Dendritic cell treated with granulocyte-macrophage colony-stimulating factor and Interleukin-4, amounts not matched to agents 40 ng/mL and 50 ng/mL, for 4 days (primary cell): Measurements from ENCODE around the gene APOC4.

Experiments used
- H3K27ac Mint-ChIP-seq: one replicate; pipeline ENCODE4 v1.8.0; 2022; ENCODE audit warnings: mild to moderate bottlenecking, mixed read lengths
- H3K27me3 Mint-ChIP-seq: one replicate; pipeline ENCODE4 v1.8.0; 2022; ENCODE audit warnings: mild to moderate bottlenecking, mixed read lengths
- H3K36me3 Mint-ChIP-seq: one replicate; pipeline ENCODE4 v1.8.0; 2022; ENCODE audit warnings: low read depth, mixed read lengths
- H3K4me1 Mint-ChIP-seq: one replicate; pipeline ENCODE4 v1.8.0; 2022; ENCODE audit warnings: low read depth, mixed read lengths
- H3K4me3 Mint-ChIP-seq: one replicate; pipeline ENCODE4 v1.8.0; 2022; ENCODE audit warnings: mild to moderate bottlenecking, moderate library complexity, mixed read lengths
- H3K9me3 Mint-ChIP-seq: one replicate; pipeline ENCODE4 v1.8.0; 2022; ENCODE audit warnings: mixed read lengths
- intact Hi-C: fragments of 100-400 bp; cut with micrococcal nuclease; formaldehyde crosslinking; loops from one replicate; pipeline ENCODE4 v1.15.0; 2022

Gene APOC4

GRCh38 chr19:44942067-44942571, at the start of gene APOC4:
TSS of gene APOC4 (plus strand) at chr19:44942237. CDS start at chr19:44942278, 41 bp downstream.
- Mint-ChIP-seq H3K27me3 (peaks cover 3% of the 10 kb centered on the region), H3K4me1 (peaks cover 45% of the 10 kb centered on the region), H3K4me3 (no peak within 1 kb of the TSS), H3K27ac (no peak within 1 kb of the TSS), H3K36me3 (no peaks in the 10 kb centered on the region), H3K9me3 (no peaks in the 10 kb centered on the region)
- intact Hi-C loops, result no loop called here

GRCh38 chr19:44892932-44893331, 49.1 kb upstream of the APOC4 start:
- Mint-ChIP-seq H3K27ac (peak overlapping the region; percentile 87), H3K9me3 (no peaks in the 10 kb centered on the region), H3K4me3 (peak overlapping the region; percentile 40), H3K36me3 (peaks cover 81% of the 10 kb centered on the region), H3K4me1 (peaks cover 35% of the 10 kb centered on the region), H3K27me3 (no peaks in the 10 kb centered on the region)
- intact Hi-C loops, result no loop called here

GRCh38 chr19:44893332-44894051, 48.5 kb upstream of the APOC4 start:
- no peaks in the 10 kb centered on the region for H3K9me3 Mint-ChIP-seq
- H3K27ac Mint-ChIP-seq, result no peak overlapping the region
- H3K36me3 Mint-ChIP-seq, result peaks cover 81% of the 10 kb centered on the region
- intact Hi-C loops, result no loop called here
- no peaks in the 10 kb centered on the region for H3K27me3 Mint-ChIP-seq
- no peak overlapping the region for H3K4me3 Mint-ChIP-seq
- H3K4me1 Mint-ChIP-seq, result peaks cover 35% of the 10 kb centered on the region

GRCh38 chr19:44894052-44894400, 48.0 kb upstream of the APOC4 start:
- H3K4me3 Mint-ChIP-seq, result no peak overlapping the region
- intact Hi-C loops, result no loop called here
- peaks cover 33% of the 10 kb centered on the region for H3K4me1 Mint-ChIP-seq
- H3K36me3 Mint-ChIP-seq, result peaks cover 81% of the 10 kb centered on the region
- H3K27me3 Mint-ChIP-seq, result no peaks in the 10 kb centered on the region
- H3K27ac Mint-ChIP-seq, result no peak overlapping the region
- H3K9me3 Mint-ChIP-seq, result no peaks in the 10 kb centered on the region

- intact Hi-C loops, result no loop called here
- Mint-ChIP-seq H3K4me3 (no peak overlapping the region), H3K4me1 (peaks cover 27% of the 10 kb centered on the region), H3K9me3 (no peaks in the 10 kb centered on the region), H3K27me3 (no peaks in the 10 kb centered on the region), H3K27ac (no peak overlapping the region), H3K36me3 (peaks cover 86% of the 10 kb centered on the region)
Measured at GRCh38 chr19:44894946-44895345, 47.1 kb upstream of the APOC4 start.

GRCh38 chr19:44897835-44898234, 44.2 kb upstream of the APOC4 start:
- intact Hi-C loops, result no loop called here
- Mint-ChIP-seq H3K36me3 (peaks cover 100% of the 10 kb centered on the region), H3K27me3 (no peaks in the 10 kb centered on the region), H3K4me3 (no peak overlapping the region), H3K27ac (peak overlapping the region; percentile 19), H3K4me1 (peaks cover 9% of the 10 kb centered on the region), H3K9me3 (no peaks in the 10 kb centered on the region)

- Mint-ChIP-seq H3K27me3 (peaks cover 14% of the 10 kb centered on the region), H3K4me3 (no peak overlapping the region)
- intact Hi-C loops, result no loop called here
Measured at GRCh38 chr19:44900328-44901244, 41.5 kb upstream of the APOC4 start.

GRCh38 chr19:44903216-44903601, 38.8 kb upstream of the APOC4 start:
- no peak overlapping the region for H3K4me3 Mint-ChIP-seq
- intact Hi-C loops, result loop anchor here (1.0 kb wide), 1 partner anchor 48 kb away; no protein-coding TSS in a partner anchor
- H3K4me1 Mint-ChIP-seq, result peaks cover 21% of the 10 kb centered on the region
- no peak overlapping the region for H3K27ac Mint-ChIP-seq
- H3K27me3 Mint-ChIP-seq, result peaks cover 33% of the 10 kb centered on the region
- peaks cover 56% of the 10 kb centered on the region for H3K36me3 Mint-ChIP-seq
- no peaks in the 10 kb centered on the region for H3K9me3 Mint-ChIP-seq

More at GRCh38 chr19:44900328-44901244, 41.5 kb upstream of the APOC4 start:
- H3K9me3 Mint-ChIP-seq, result no peaks in the 10 kb centered on the region
- H3K36me3 Mint-ChIP-seq, result peaks cover 82% of the 10 kb centered on the region
- no peak overlapping the region for H3K27ac Mint-ChIP-seq
- H3K4me1 Mint-ChIP-seq, result peaks cover 7% of the 10 kb centered on the region

GRCh38 chr19:44903602-44904425, 38.2 kb upstream of the APOC4 start:
- Mint-ChIP-seq H3K4me1 (peaks cover 21% of the 10 kb centered on the region), H3K27ac (no peak overlapping the region), H3K4me3 (no peak overlapping the region), H3K27me3 (peaks cover 33% of the 10 kb centered on the region), H3K36me3 (peaks cover 49% of the 10 kb centered on the region), H3K9me3 (no peaks in the 10 kb centered on the region)
- intact Hi-C loops, result loop anchor here (1.0 kb wide), 1 partner anchor 47 kb away; no protein-coding TSS in a partner anchor

GRCh38 chr19:44904426-44904994, 37.5 kb upstream of the APOC4 start:
- H3K9me3 Mint-ChIP-seq, result no peaks in the 10 kb centered on the region
- H3K4me1 Mint-ChIP-seq, result peaks cover 21% of the 10 kb centered on the region
- H3K4me3 Mint-ChIP-seq, result no peak overlapping the region
- intact Hi-C loops, result no loop called here
- peaks cover 33% of the 10 kb centered on the region for H3K27me3 Mint-ChIP-seq
- no peak overlapping the region for H3K27ac Mint-ChIP-seq
- H3K36me3 Mint-ChIP-seq, result peaks cover 43% of the 10 kb centered on the region

- intact Hi-C loops, result no loop called here
- Mint-ChIP-seq H3K4me1 (peaks cover 29% of the 10 kb centered on the region), H3K27me3 (peaks cover 34% of the 10 kb centered on the region), H3K36me3 (peaks cover 32% of the 10 kb centered on the region), H3K27ac (no peak within 1 kb of the TSS), H3K4me3 (peak within 1 kb of the TSS; percentile 41), H3K9me3 (no peaks in the 10 kb centered on the region)
Measured at GRCh38 chr19:44905437-44906160, 36.4 kb upstream of the APOC4 start, which contains the start of gene APOE. TSS of gene APOE (plus strand) at chr19:44905796. CDS start at chr19:44906625, 829 bp downstream.

- Mint-ChIP-seq H3K27ac (no peak overlapping the region), H3K9me3 (no peaks in the 10 kb centered on the region), H3K4me3 (no peak overlapping the region), H3K4me1 (peaks cover 42% of the 10 kb centered on the region), H3K27me3 (peaks cover 35% of the 10 kb centered on the region), H3K36me3 (peaks cover 11% of the 10 kb centered on the region)
- intact Hi-C loops, result no loop called here
Measured at GRCh38 chr19:44907613-44908012, 34.4 kb upstream of the APOC4 start.
